ENCODE measurements around the gene SVIL.
"Not testable (repeated sequence)": the region's sequence is repeated elsewhere in the genome, so short reads cannot be mapped to it uniquely, and the experiment has no call there.

The SVIL gene

GRCh38 chr10:29587102-29587749 is 47.5 kb downstream of the SVIL start:
- H3K79me2 ChIP-seq (ENCODE audit: insufficient read depth, low read length); H3K9me3 ChIP-seq (ENCODE audit: insufficient read depth, low read depth, low read length); H3K27me3 ChIP-seq (ENCODE audit: insufficient read depth, low read length, poor library complexity, severe bottlenecking); H3K9ac ChIP-seq (ENCODE audit: low read depth, low read length, poor library complexity, severe bottlenecking); H3K4me3 ChIP-seq (ENCODE audit: low read length, poor library complexity, severe bottlenecking); H3F3A ChIP-seq (ENCODE audit: low read depth); H3K9me2 ChIP-seq (replicated peaks; ENCODE audit: low read depth, low read length); H4K20me1 ChIP-seq (ENCODE audit: insufficient read depth, low read length, poor library complexity, severe bottlenecking); H3K4me2 ChIP-seq (ENCODE audit: low read depth, low read length, poor library complexity, severe bottlenecking); H3K36me3 ChIP-seq (ENCODE audit: insufficient read depth, low read length); H2AFZ ChIP-seq (ENCODE audit: low read length): not testable (repeated sequence)
- peaks cover 17% of the 10 kb centered on the region for H3K4me1 ChIP-seq (ENCODE audit: insufficient read depth, low read length, poor library complexity, severe bottlenecking)

GRCh38 chr10:29586509-29586908 is 48.3 kb downstream of the SVIL start:
- H3K4me3 ChIP-seq (ENCODE audit: low read length, poor library complexity, severe bottlenecking), result no peak overlapping the region
- no peaks in the 10 kb centered on the region; the same call in 1 of the 2 replicates for H3K79me2 ChIP-seq (ENCODE audit: insufficient read depth, low read length)
- H4K20me1 ChIP-seq (ENCODE audit: insufficient read depth, low read length, poor library complexity, severe bottlenecking), result no peaks in the 10 kb centered on the region
- H3K9me2 ChIP-seq (replicated peaks; ENCODE audit: low read depth, low read length), result no peaks in the 10 kb centered on the region
- H3K4me1 ChIP-seq (ENCODE audit: insufficient read depth, low read length, poor library complexity, severe bottlenecking), result peaks cover 17% of the 10 kb centered on the region
- peaks cover 4% of the 10 kb centered on the region; the same call in 1 of the 2 replicates for H3F3A ChIP-seq (ENCODE audit: low read depth)
- no peak for TF ChIP-seq CTCF (conservative IDR thresholded peaks at IDR 0.05; ENCODE audit: low read length)
- TF ChIP-seq EZH2phosphoT487 (IDR thresholded peaks at IDR 0.05; ENCODE audit: borderline replicate concordance), result no peak
- no peaks in the 10 kb centered on the region for H3K27me3 ChIP-seq (ENCODE audit: insufficient read depth, low read length, poor library complexity, severe bottlenecking)
- H3K4me2 ChIP-seq (ENCODE audit: low read depth, low read length, poor library complexity, severe bottlenecking), result no peak overlapping the region
- no peaks in the 10 kb centered on the region for H3K36me3 ChIP-seq (ENCODE audit: insufficient read depth, low read length)
- H3K9ac ChIP-seq (ENCODE audit: low read depth, low read length, poor library complexity, severe bottlenecking), result no peak overlapping the region
- H3K9me3 ChIP-seq (ENCODE audit: insufficient read depth, low read depth, low read length), result no peaks in the 10 kb centered on the region
- H2AFZ ChIP-seq (ENCODE audit: low read length), result no peak overlapping the region

GRCh38 chr10:29585488-29585976 is 49.2 kb downstream of the SVIL start:
- Histone ChIP-seq H3K9me3 (ENCODE audit: insufficient read depth, low read depth, low read length) (no peaks in the 10 kb centered on the region), H3K79me2 (ENCODE audit: insufficient read depth, low read length) (no peaks in the 10 kb centered on the region; the same call in 1 of the 2 replicates), H3K36me3 (ENCODE audit: insufficient read depth, low read length) (no peaks in the 10 kb centered on the region), H3K9me2 (replicated peaks; ENCODE audit: low read depth, low read length) (no peaks in the 10 kb centered on the region), H3K9ac (ENCODE audit: low read depth, low read length, poor library complexity, severe bottlenecking) (no peak overlapping the region), H3K27me3 (ENCODE audit: insufficient read depth, low read length, poor library complexity, severe bottlenecking) (no peaks in the 10 kb centered on the region), H3F3A (ENCODE audit: low read depth) (peaks cover 4% of the 10 kb centered on the region; the same call in 1 of the 2 replicates), H3K4me3 (ENCODE audit: low read length, poor library complexity, severe bottlenecking) (no peak overlapping the region), H4K20me1 (ENCODE audit: insufficient read depth, low read length, poor library complexity, severe bottlenecking) (no peaks in the 10 kb centered on the region), H2AFZ (ENCODE audit: low read length) (no peak overlapping the region), H3K4me1 (ENCODE audit: insufficient read depth, low read length, poor library complexity, severe bottlenecking) (peaks cover 9% of the 10 kb centered on the region), H3K4me2 (ENCODE audit: low read depth, low read length, poor library complexity, severe bottlenecking) (no peak overlapping the region)
- TF ChIP-seq CTCF (conservative IDR thresholded peaks at IDR 0.05; ENCODE audit: low read length) (no peak), EZH2phosphoT487 (IDR thresholded peaks at IDR 0.05; ENCODE audit: borderline replicate concordance) (no peak)

GRCh38 chr10:29584436-29584835 is 50.3 kb downstream of the SVIL start:
- TF ChIP-seq CTCF (conservative IDR thresholded peaks at IDR 0.05; ENCODE audit: low read length) (no peak), EZH2phosphoT487 (IDR thresholded peaks at IDR 0.05; ENCODE audit: borderline replicate concordance) (no peak)
- Histone ChIP-seq H2AFZ (ENCODE audit: low read length) (no peak overlapping the region), H3F3A (ENCODE audit: low read depth) (no peaks in the 10 kb centered on the region), H3K9me3 (ENCODE audit: insufficient read depth, low read depth, low read length) (no peaks in the 10 kb centered on the region), H3K4me2 (ENCODE audit: low read depth, low read length, poor library complexity, severe bottlenecking) (no peak overlapping the region), H3K9me2 (replicated peaks; ENCODE audit: low read depth, low read length) (no peaks in the 10 kb centered on the region), H3K79me2 (ENCODE audit: insufficient read depth, low read length) (no peaks in the 10 kb centered on the region; the same call in 1 of the 2 replicates), H3K36me3 (ENCODE audit: insufficient read depth, low read length) (no peaks in the 10 kb centered on the region), H3K4me3 (ENCODE audit: low read length, poor library complexity, severe bottlenecking) (no peak overlapping the region), H3K27me3 (ENCODE audit: insufficient read depth, low read length, poor library complexity, severe bottlenecking) (no peaks in the 10 kb centered on the region), H3K9ac (ENCODE audit: low read depth, low read length, poor library complexity, severe bottlenecking) (no peak overlapping the region), H3K4me1 (ENCODE audit: insufficient read depth, low read length, poor library complexity, severe bottlenecking) (no peaks in the 10 kb centered on the region), H4K20me1 (ENCODE audit: insufficient read depth, low read length, poor library complexity, severe bottlenecking) (no peaks in the 10 kb centered on the region)
